ENCODE data around the gene ALPI. TPM values are rescaled to one million over a fixed set of nuclear protein-coding genes. Genes with fewer than 3 reads are reported as not detected.
"Not testable (repeated sequence)": the region's sequence is repeated elsewhere in the genome, so short reads cannot be mapped to it uniquely, and the experiment has no call there.

Gene ALPI
- not detected in 2 replicates for total RNA-seq (2022)
- Bru-seq, nascent RNA: not detected
- not detected for BruChase-seq, experiment 1, labeled RNA remaining after a 6-hour chase
- not detected for BruChase-seq, experiment 2, labeled RNA remaining after a 2-hour chase
- long read RNA-seq: 0 reads

- DNase-seq: no peak
- Mint-ChIP-seq H3K4me3 (ENCODE audit: low read depth, unreplicated experiment) (no peak within 1 kb of the TSS), H3K4me1 (ENCODE audit: low read depth, unreplicated experiment) (no peaks in the 10 kb centered on the region), H3K27me3 (ENCODE audit: unreplicated experiment) (peaks cover 89% of the 10 kb centered on the region), H3K36me3 (ENCODE audit: insufficient read depth, unreplicated experiment) (no peaks in the 10 kb centered on the region), H3K9me3 (ENCODE audit: low read depth, unreplicated experiment) (no peaks in the 10 kb centered on the region), H3K27ac (ENCODE audit: unreplicated experiment) (no peak within 1 kb of the TSS)
- TF ChIP-seq, protein P1, sequence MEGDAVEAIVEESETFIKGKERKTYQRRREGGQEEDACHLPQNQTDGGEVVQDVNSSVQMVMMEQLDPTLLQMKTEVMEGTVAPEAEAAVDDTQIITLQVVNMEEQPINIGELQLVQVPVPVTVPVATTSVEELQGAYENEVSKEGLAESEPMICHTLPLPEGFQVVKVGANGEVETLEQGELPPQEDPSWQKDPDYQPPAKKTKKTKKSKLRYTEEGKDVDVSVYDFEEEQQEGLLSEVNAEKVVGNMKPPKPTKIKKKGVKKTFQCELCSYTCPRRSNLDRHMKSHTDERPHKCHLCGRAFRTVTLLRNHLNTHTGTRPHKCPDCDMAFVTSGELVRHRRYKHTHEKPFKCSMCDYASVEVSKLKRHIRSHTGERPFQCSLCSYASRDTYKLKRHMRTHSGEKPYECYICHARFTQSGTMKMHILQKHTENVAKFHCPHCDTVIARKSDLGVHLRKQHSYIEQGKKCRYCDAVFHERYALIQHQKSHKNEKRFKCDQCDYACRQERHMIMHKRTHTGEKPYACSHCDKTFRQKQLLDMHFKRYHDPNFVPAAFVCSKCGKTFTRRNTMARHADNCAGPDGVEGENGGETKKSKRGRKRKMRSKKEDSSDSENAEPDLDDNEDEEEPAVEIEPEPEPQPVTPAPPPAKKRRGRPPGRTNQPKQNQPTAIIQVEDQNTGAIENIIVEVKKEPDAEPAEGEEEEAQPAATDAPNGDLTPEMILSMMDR (IDR thresholded peaks at IDR 0.05; ENCODE audit: unreplicated experiment): no peak
- BruUV-seq (replicated peaks): no TSS peak
- intact Hi-C loops (cut with micrococcal nuclease; ENCODE audit: unreplicated experiment): no loop called here
- CTCF ChIA-PET: no interaction called here
These were observed at the start of gene ALPI for GRCh38 chr2:232455426-232456255. ALPI (plus strand) TSS chr2:232456153; CDS start chr2:232456200, 47 bp downstream.

DNA sequence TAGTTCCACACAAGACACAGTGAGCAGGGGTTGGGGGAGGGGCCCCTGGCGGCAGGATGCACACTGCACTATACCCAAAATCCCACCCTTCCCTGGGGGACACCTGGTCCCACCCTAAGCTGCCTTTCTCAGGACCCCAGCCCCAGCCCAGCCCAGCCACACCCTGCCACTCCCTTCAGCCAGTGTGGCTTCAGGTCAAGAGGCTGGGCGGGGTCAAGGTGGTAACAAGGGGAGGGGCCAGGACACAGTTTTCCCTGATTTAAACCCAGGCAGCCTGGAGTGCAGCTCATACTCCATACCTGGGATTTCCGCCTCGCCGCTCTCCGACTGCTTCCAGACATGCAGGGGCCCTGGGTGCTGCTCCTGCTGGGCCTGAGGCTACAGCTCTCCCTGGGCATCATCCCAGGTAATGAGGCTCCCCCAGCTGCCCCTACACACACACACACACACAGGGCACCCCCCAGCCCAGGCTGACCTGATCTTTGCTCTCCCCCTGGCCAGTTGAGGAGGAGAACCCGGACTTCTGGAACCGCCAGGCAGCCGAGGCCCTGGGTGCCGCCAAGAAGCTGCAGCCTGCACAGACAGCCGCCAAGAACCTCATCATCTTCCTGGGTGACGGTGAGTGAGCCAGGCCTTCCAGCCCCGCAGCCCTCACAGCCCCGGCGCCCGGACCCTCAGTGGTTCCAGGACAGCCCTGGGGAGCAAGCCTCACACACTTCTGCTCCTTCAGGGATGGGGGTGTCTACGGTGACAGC is 49.2 kb upstream of the ALPI start, which contains the start of gene ALPG:
ALPG (plus strand) TSS at position 289 of the 755 bp plus-strand sequence; CDS start at position 340, 51 bp downstream.
- TF ChIP-seq, protein P1 (IDR thresholded peaks at IDR 0.05; ENCODE audit: unreplicated experiment): no peak
- no peak for DNase-seq
- no peak within 1 kb of the TSS for H3K4me3 Mint-ChIP-seq (ENCODE audit: low read depth, unreplicated experiment)
- H3K36me3 Mint-ChIP-seq (ENCODE audit: insufficient read depth, unreplicated experiment): no peaks in the 10 kb centered on the region
- CTCF ChIA-PET: no interaction called here
- H3K9me3 Mint-ChIP-seq (ENCODE audit: low read depth, unreplicated experiment): no peaks in the 10 kb centered on the region
- H3K27me3 Mint-ChIP-seq (ENCODE audit: unreplicated experiment): peaks cover 13% of the 10 kb centered on the region
- no TSS peak for BruUV-seq (replicated peaks)
- no peaks in the 10 kb centered on the region for H3K4me1 Mint-ChIP-seq (ENCODE audit: low read depth, unreplicated experiment)
- H3K27ac Mint-ChIP-seq (ENCODE audit: unreplicated experiment): no peak within 1 kb of the TSS
- intact Hi-C loops (cut with micrococcal nuclease; ENCODE audit: unreplicated experiment): no loop called here

DNA sequence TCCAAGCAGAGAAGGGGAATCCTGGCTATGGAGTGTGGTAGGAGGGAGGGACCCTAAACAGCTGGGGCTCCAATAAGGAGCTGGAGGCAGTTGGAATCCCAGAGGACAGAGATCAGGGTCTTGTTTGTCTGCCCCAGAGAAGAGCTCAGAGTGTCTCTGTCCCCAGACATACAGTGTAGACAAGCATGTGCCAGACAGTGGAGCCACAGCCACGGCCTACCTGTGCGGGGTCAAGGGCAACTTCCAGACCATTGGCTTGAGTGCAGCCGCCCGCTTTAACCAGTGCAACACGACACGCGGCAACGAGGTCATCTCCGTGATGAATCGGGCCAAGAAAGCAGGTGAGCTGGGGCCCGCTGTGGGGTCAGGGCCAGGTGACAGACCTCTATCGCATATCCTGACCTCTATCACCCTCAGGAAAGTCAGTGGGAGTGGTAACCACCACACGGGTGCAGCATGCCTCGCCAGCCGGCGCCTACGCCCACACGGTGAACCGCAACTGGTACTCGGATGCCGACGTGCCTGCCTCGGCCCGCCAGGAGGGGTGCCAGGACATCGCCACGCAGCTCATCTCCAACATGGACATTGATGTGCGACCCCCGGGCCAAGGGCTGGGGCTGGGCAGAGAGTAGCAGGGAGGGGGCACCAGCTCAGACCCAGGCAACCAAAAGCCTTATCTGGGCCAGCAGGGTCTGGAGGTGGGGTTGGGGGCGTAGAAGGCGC is 48.4 kb upstream of the ALPI start:
- peaks cover 13% of the 10 kb centered on the region for H3K27me3 Mint-ChIP-seq (ENCODE audit: unreplicated experiment)
- H3K27ac Mint-ChIP-seq (ENCODE audit: unreplicated experiment); intact Hi-C loops (cut with micrococcal nuclease; ENCODE audit: unreplicated experiment); BruUV-seq (replicated peaks); H3K4me3 Mint-ChIP-seq (ENCODE audit: low read depth, unreplicated experiment); H3K36me3 Mint-ChIP-seq (ENCODE audit: insufficient read depth, unreplicated experiment); H3K4me1 Mint-ChIP-seq (ENCODE audit: low read depth, unreplicated experiment); H3K9me3 Mint-ChIP-seq (ENCODE audit: low read depth, unreplicated experiment); DNase-seq: not testable (repeated sequence)
- CTCF ChIA-PET: interaction anchor here (0.7 kb wide), 1 partner anchor 165 kb away, joined by 5 read pairs; no protein-coding TSS in a partner anchor

DNA sequence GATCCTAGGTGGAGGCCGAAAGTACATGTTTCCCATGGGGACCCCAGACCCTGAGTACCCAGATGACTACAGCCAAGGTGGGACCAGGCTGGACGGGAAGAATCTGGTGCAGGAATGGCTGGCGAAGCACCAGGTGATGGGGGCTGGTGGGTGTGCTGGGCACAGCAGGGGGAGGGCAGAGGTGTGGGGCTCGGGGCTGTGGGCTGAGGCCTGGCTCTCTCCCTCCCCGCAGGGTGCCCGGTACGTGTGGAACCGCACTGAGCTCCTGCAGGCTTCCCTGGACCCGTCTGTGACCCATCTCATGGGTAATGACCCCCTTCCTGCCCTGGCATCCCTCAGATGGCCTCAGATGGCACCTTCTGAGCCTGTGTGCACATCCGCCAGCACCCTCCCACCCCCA is 47.7 kb upstream of the ALPI start:
- H3K4me1 Mint-ChIP-seq (ENCODE audit: low read depth, unreplicated experiment); H3K9me3 Mint-ChIP-seq (ENCODE audit: low read depth, unreplicated experiment); intact Hi-C loops (cut with micrococcal nuclease; ENCODE audit: unreplicated experiment); CTCF ChIA-PET; DNase-seq; BruUV-seq (replicated peaks); H3K4me3 Mint-ChIP-seq (ENCODE audit: low read depth, unreplicated experiment); H3K36me3 Mint-ChIP-seq (ENCODE audit: insufficient read depth, unreplicated experiment); H3K27ac Mint-ChIP-seq (ENCODE audit: unreplicated experiment): not testable (repeated sequence)
- peaks cover 13% of the 10 kb centered on the region for H3K27me3 Mint-ChIP-seq (ENCODE audit: unreplicated experiment)

DNA sequence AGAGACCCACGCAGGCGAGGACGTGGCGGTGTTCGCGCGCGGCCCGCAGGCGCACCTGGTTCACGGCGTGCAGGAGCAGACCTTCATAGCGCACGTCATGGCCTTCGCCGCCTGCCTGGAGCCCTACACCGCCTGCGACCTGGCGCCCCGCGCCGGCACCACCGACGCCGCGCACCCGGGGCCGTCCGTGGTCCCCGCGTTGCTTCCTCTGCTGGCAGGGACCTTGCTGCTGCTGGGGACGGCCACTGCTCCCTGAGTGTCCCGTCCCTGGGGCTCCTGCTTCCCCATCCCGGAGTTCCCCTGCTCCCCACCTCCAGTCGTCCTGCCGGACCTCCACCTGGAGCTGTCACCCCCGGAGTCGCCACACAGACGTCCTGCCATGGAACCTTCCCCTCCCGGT is 46.3 kb upstream of the ALPI start:
- intact Hi-C loops (cut with micrococcal nuclease; ENCODE audit: unreplicated experiment); H3K9me3 Mint-ChIP-seq (ENCODE audit: low read depth, unreplicated experiment); CTCF ChIA-PET; DNase-seq; BruUV-seq (replicated peaks); H3K4me3 Mint-ChIP-seq (ENCODE audit: low read depth, unreplicated experiment); H3K36me3 Mint-ChIP-seq (ENCODE audit: insufficient read depth, unreplicated experiment); H3K4me1 Mint-ChIP-seq (ENCODE audit: low read depth, unreplicated experiment); H3K27ac Mint-ChIP-seq (ENCODE audit: unreplicated experiment): not testable (repeated sequence)
- H3K27me3 Mint-ChIP-seq (ENCODE audit: unreplicated experiment): peaks cover 13% of the 10 kb centered on the region

Data from Calu3 (cell line).